ENCODE measurements around the gene MUC5AC.
"Not testable (repeated sequence)": the region's sequence is repeated elsewhere in the genome, so short reads cannot be mapped to it uniquely, and the experiment has no call there.

MUC5AC gene

DNA sequence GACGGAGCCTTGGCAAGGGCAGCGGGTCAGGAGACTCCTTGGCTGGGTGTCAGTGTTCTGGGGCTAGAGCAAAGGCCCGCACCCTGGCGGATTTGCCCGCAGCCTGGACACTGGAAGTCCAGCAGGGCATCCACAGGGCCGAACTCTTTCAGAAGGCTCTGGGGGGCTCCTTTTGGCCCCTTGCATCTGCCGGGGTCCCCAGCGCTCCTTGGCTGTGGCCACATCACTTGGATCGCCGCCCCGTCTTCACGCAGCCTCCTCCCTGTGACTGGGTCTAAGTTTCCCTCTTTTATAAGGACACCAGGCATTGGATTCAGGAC is 20.0 kb downstream of the MUC5AC start:
- DNase-seq (ENCODE audit: low spot score) = no peak

DNA sequence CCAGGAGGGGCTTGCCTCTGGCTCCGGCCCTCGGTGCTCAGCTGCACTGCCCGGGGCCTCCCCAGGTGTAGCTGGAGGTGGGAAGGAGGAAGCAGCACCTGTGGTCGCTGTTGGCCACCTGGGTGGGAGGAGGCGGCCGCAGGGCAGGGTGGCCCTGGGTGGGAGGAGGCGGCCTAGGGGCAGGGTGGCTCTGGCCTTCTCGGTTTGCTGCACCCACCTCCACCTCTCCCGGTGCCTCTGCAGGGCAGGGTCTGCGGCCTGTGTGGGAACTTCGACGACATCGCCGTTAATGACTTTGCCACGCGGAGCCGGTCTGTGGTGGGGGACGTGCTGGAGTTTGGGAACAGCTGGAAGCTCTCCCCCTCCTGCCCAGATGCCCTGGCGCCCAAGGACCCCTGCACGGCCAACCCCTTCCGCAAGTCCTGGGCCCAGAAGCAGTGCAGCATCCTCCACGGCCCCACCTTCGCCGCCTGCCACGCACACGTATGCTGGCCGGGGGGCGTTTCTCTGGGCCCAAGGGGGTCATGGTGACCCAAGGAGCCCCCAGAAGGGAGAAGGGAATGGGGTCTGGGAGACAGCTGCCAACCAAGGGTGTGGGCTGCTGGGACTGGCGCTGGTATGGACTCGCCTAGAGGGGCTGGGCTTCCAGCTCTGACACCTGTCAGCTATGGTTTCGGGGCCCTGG is 20.6 kb downstream of the MUC5AC start:
- DNase-seq (ENCODE audit: low spot score) = no peak

DNA sequence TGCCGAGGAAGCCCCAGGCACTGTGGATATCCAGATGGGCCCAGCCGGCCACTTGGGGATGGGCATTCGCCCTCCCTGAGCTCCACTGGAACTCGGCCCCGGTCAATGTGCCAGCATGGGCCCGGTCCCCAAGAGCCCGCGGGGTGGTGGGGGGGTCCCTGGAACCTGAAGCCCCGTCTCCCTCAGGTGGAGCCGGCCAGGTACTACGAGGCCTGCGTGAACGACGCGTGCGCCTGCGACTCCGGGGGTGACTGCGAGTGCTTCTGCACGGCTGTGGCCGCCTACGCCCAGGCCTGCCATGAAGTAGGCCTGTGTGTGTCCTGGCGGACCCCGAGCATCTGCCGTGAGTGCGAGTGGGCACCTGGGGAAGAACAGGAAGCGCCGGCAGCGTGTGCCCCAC is 21.2 kb downstream of the MUC5AC start:
- DNase-seq (ENCODE audit: low spot score) = no peak

DNA sequence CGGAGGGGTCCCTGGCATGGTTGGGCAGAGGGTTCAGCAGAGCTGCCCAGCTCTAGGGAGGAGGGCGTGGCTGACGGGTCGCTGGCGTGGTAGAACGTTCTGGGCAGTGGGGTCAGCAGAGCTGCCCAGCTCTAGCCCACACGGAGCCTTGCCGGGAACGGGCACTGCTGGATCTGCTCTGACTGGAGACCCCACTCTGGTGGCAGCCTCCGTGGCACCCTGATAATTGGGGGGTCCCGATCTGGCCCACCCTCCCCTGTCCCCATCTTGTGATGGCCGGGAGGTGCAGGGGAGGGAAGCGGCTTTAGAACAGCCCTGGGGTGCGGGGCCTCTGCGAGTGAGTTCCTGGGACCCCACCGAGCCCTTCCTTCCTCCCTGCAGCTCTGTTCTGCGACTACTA is 21.9 kb downstream of the MUC5AC start:
- DNase-seq (ENCODE audit: low spot score) = no peak

DNA sequence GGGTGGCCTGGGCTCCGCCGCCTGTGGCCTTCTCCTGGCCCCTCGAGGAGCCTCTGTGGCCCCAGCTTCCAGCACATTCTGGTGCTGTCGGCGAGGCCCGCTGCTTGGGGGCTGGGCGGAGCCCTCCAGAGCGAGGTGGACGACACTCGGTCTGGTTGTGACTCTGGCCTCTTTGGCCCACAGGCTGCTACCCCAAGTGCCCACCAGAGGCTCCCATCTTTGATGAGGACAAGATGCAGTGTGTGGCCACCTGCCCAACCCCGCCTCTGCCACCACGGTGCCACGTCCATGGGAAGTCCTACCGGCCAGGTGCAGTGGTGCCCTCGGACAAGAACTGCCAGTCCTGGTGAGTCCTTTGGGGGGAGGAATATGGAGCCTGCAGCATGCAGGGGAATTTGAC is 22.4 kb downstream of the MUC5AC start:
- DNase-seq (ENCODE audit: low spot score) = no peak

DNA sequence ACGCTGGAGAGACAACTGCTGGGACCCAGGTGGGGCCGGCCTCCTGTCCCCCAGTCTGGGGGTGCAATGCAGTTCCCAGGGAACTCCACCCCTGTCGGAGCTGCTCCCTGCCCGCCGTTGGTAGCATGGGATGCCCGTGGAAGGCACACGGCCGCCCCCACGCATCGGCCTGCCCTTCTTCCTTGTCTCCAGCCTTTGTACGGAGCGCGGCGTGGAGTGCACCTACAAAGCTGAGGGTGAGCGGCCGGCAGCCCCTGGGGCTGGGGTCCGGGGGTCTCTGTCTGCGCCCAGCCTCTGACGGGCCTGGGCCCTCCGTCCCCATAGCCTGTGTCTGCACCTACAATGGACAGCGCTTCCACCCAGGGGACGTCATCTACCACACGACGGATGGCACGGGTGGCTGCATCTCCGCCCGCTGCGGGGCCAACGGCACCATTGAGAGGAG is 23.2 kb downstream of the MUC5AC start:
- no peak for DNase-seq (ENCODE audit: low spot score)

DNA sequence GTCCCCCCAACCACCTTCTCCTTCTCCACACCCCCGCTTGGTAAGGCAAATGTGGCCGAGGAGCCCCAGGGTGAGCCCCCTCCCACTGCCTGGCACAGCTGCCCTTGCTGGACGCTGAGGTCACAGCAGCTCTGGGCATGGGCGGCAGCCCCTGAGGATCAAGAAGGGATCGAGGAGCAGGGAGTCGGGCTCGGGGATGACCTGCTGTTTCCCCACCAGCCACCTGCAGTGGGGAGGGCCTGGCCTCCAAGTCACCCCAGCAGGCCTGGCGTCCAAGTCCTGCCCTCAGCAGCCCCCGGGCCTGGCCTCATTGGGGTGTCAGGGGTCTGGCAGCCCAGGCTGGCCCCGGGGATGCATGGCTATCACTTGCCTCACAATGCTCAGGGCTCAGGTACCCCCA is 23.7 kb downstream of the MUC5AC start:
- no peak for DNase-seq (ENCODE audit: low spot score)

DNA sequence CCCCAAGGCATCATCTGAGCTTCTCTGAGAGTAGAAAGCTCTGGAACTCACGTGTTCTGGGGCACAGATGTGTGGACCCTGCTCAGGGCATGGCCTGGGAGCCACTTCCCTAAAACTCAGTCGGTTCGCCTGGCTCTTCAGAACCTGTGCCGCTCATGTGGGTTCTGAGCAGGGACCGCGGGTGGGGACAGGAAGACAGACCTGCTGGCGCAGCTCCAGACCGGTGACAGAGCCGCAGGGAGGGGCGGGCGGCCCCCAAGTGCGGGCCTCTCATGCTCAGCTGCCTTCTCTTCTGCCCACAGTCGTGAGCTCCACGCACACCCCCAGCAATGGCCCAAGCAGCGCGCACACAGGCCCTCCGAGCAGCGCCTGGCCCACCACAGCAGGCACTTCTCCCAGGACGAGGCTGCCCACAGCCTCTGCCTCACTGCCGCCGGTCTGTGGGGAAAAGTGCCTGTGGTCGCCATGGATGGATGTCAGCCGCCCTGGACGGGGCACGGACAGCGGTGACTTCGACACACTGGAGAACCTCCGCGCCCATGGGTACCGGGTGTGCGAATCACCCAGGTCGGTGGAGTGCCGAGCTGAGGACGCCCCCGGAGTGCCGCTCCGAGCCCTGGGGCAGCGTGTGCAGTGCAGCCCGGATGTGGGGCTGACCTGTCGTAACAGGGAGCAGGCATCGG is 24.2 kb downstream of the MUC5AC start:
- DNase-seq (ENCODE audit: low spot score) = no peak

DNA sequence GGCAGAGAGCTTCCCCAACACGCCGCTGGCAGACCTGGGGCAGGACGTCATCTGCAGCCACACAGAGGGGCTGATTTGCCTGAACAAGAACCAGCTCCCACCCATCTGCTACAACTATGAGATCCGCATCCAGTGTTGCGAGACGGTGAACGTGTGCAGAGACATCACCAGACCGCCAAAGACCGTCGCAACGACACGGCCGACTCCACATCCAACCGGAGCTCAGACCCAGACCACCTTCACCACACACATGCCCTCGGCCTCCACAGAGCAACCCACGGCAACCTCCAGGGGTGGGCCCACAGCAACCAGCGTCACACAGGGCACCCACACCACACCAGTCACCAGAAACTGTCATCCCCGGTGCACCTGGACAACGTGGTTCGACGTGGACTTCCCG is 26.4 kb downstream of the MUC5AC start:
- DNase-seq (ENCODE audit: low spot score) = not testable (repeated sequence)

DNA sequence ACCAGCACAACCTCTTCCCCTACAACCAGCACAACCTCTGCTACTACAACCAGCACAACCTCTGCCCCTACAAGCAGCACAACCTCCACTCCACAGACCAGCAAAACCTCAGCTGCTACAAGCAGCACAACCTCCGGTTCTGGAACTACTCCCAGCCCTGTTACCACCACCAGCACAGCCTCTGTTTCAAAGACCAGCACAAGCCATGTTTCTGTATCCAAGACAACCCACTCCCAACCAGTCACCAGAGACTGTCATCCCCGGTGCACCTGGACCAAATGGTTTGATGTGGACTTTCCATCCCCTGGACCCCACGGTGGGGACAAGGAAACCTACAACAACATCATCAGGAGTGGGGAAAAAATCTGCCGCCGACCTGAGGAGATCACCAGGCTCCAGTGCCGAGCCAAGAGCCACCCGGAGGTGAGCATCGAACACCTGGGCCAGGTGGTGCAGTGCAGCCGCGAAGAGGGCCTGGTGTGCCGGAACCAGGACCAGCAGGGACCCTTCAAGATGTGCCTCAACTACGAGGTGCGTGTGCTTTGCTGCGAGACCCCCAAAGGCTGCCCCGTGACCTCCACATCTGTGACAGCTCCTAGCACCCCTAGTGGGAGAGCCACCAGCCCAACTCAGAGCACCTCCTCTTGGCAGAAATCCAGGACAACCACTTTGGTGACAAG is 30.8 kb downstream of the MUC5AC start:
- DNase-seq (ENCODE audit: low spot score) = not testable (repeated sequence)

DNA sequence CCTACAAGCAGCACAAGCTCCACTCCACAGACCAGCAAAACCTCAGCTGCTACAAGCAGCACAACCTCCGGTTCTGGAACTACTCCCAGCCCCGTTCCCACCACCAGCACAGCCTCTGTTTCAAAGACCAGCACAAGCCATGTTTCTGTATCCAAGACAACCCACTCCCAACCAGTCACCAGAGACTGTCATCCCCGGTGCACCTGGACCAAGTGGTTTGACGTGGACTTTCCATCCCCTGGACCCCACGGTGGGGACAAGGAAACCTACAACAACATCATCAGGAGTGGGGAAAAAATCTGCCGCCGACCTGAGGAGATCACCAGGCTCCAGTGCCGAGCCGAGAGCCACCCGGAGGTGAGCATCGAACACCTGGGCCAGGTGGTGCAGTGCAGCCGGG is 32.1 kb downstream of the MUC5AC start:
- not testable (repeated sequence) for DNase-seq (ENCODE audit: low spot score)

DNA sequence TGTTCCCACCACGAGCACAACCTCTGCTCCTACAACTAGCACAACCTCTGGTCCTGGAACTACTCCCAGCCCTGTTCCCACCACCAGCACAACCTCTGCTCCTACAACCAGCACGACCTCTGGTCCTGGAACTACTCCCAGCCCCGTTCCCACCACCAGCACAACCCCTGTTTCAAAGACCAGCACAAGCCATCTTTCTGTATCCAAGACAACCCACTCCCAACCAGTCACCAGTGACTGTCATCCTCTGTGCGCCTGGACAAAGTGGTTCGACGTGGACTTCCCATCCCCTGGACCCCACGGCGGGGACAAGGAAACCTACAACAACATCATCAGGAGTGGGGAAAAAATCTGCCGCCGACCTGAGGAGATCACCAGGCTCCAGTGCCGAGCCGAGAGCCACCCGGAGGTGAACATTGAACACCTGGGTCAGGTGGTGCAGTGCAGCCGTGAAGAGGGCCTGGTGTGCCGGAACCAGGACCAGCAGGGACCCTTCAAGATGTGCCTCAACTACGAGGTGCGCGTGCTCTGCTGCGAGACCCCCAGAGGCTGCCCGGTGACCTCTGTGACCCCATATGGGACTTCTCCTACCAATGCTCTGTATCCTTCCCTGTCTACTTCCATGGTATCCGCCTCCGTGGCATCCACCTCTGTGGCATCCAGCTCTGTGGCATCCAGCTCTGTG is 34.2 kb downstream of the MUC5AC start:
- DNase-seq (ENCODE audit: low spot score) = not testable (repeated sequence)

DNA sequence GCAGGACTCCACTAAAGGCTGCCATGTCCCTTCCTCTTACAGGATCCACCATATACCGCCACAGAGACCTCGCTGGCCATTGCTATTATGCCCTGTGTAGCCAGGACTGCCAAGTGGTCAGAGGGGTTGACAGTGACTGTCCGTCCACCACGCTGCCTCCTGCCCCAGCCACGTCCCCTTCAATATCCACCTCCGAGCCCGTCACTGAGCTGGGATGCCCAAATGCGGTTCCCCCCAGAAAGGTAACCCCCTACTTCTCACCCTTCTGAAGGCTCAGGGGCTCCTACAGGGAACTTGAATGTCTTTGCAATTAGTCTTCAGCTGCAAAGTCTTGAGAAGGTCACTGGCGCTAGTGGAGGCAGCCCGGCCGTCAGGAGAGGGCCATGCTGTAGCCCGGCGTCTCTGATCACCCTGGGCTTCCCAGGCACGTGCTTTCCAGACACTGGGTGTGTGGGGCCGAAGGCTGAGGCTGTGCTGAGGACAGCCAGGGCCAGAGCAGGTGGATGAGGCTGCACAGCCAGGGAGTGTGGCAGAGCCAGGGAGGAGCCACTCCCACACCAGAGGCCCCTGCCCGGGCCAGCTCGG is 35.1 kb downstream of the MUC5AC start:
- DNase-seq (ENCODE audit: low spot score) = no peak

DNA sequence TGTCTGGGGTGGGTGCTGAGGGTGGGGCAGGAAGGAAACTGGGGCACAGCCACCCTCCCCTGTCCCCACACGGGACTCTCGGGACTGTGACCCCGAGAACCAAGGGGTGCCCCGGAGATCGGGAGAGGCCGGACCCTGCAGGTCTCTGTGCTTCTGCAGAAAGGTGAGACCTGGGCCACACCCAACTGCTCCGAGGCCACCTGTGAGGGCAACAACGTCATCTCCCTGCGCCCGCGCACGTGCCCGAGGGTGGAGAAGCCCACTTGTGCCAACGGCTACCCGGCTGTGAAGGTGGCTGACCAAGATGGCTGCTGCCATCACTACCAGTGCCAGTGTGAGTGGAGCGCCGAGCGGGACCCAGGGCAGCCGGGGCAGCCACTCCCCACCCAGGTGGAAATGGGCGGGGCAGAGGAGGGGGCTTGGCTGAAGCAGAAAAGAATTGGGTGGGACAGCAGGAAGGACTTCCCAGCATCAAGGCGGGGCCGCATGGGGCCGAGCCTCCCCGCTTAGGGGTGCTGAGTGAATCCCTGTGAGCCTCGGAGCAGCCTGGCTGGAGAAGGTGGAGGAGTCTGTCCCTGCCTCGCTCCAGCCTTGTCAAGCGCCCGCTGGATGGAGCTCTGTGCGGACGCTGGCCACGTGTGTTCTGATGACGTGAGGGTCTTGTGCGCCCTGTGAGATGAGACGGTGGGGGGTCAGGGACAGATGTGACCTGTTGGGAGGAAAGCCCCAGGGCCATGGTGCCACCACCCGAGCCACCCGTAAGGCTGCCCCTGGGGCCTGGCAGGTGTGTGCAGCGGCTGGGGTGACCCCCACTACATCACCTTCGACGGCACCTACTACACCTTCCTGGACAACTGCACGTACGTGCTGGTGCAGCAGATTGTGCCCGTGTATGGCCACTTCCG is 35.8 kb downstream of the MUC5AC start:
- no peak for DNase-seq (ENCODE audit: low spot score)

DNA sequence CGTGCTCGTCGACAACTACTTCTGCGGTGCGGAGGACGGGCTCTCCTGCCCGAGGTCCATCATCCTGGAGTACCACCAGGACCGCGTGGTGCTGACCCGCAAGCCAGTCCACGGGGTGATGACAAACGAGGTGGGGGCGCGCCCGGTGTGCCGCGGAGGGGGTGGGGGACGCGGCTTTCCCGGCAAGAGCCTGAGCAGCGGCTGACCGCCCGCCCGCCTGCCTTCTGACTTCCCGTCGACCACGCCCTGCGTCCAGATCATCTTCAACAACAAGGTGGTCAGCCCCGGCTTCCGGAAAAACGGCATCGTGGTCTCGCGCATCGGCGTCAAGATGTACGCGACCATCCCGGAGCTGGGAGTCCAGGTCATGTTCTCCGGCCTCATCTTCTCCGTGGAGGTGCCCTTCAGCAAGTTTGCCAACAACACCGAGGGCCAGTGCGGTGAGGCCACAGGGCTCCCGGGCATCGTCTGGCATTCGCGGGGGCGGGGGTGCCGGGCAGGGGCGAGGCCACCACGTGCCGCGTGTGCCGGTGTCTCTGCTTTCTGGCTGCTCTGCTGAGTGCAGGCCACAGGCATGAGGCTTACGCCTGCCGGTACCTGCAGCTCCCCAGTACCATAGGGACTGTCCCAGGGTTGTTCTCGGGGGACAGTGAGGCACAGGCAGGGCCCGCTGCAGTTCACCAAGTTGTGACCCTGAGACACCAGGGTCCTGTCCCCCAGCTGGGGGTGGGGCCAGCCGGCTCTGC is 36.7 kb downstream of the MUC5AC start:
- DNase-seq (ENCODE audit: low spot score) = no peak

DNA sequence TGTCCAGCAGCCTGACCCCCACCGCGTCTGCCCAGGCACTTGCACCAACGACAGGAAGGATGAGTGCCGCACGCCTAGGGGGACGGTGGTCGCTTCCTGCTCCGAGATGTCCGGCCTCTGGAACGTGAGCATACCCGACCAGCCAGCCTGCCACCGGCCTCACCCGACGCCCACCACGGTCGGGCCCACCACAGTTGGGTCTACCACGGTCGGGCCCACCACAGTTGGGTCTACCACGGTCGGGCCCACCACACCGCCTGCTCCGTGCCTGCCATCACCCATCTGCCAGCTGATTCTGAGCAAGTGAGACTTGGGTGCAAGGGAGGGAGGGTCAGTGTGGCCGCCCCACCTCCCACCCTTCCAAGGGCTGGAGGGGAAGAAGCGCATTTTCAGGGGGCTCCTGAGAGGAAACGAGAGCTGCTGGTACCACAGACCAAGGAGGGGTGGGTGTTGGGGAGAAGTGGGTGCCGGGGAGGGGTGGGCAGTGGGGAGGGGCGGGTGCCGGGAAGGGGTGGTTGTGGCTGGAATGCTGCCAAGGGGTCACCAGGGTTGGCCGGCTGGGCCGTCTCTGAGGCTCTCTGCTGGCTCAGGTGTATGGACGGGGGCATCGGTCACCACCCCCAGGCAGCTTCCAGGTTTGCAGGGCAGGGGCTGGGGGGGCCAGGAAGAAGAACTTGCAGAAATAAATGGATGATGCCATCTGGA is 37.4 kb downstream of the MUC5AC start:
- no peak for DNase-seq (ENCODE audit: low spot score)

DNA sequence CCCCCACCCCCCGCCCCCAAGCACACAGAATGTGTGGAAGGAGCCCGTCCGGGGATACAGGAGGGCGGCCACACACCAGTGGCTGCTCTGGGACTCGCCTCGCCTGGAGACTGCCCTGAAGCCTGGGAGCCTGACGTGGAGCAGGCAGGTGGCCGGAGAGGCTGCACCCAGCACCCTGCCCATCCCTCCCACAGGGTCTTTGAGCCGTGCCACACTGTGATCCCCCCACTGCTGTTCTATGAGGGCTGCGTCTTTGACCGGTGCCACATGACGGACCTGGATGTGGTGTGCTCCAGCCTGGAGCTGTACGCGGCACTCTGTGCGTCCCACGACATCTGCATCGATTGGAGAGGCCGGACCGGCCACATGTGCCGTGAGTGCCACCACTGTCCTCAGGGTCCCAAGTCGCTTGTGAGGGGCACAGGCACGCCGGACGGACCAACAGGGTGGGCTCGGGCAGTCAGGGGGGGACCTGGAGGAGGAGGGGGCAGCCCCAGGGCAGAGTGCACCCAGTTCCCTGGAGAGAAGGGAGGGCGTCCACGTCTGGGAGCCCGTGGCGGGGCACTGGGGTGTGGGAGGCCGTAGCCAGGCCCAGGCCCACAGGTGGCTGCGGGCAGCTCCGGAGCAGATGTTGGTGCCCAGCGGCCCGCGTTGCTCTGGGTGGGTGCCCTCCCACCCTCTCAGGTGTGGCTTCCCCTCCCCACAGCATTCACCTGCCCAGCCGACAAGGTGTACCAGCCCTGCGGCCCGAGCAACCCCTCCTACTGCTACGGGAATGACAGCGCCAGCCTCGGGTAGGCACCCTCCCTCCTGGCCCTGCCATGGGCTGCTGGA is 38.1 kb downstream of the MUC5AC start:
- no peak for DNase-seq (ENCODE audit: low spot score)

DNA sequence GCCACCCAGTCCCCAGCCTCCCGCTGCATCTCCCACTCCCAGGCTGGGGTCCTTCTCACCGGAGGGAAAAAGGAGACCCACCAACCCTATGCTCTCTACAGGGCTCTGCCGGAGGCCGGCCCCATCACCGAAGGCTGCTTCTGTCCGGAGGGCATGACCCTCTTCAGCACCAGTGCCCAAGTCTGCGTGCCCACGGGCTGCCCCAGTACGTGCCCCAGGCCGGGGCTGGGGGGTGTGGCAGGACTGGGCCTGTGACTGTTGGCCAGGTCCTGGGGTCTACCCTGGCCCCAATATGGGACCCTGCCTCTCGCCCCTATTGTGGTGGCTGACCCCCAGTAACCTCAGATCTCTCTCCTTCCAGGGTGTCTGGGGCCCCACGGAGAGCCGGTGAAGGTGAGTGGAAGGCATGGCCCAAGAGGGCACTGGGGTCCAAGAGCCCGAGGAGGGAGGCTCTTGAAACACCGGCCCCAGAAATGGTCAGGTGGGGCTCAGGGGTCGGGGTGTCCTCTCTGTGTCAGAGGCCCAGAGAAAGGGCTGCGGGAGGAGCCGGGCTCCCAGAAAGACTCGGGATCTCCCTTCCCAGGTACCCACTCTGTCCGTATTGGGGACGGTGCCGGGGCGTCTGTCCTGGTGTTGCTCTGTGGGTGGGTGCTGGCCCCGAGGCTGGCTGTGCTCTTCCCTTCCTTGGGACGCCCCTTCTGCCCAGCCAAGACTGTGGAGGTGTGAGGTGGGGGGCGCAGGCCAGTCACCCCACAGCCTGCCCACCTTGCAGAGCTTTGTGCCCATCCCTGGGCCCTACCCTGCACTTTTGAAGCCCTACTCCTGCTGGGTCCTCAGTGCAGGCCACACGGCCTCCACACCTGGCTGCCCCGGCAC is 39.0 kb downstream of the MUC5AC start:
- DNase-seq (ENCODE audit: low spot score) = no peak

Data from cerebellar cortex (tissue), 1 donor.